Activated CD4-positive, alpha-beta T cell treated with anti-CD3 and anti-CD28 coated beads, Interleukin-2, amount 50 U/mL, for 4 hours (primary cell): ENCODE data around the gene CHAMP1.
"Not testable (repeated sequence)": the region's sequence is repeated elsewhere in the genome, so short reads cannot be mapped to it uniquely, and the experiment has no call there.

Experiments used
- DNase-seq, 2 experiments: peaks; one replicate each; pipeline ENCODE4 v3.0.0-alpha.2; 2020

The CHAMP1 gene

DNA sequence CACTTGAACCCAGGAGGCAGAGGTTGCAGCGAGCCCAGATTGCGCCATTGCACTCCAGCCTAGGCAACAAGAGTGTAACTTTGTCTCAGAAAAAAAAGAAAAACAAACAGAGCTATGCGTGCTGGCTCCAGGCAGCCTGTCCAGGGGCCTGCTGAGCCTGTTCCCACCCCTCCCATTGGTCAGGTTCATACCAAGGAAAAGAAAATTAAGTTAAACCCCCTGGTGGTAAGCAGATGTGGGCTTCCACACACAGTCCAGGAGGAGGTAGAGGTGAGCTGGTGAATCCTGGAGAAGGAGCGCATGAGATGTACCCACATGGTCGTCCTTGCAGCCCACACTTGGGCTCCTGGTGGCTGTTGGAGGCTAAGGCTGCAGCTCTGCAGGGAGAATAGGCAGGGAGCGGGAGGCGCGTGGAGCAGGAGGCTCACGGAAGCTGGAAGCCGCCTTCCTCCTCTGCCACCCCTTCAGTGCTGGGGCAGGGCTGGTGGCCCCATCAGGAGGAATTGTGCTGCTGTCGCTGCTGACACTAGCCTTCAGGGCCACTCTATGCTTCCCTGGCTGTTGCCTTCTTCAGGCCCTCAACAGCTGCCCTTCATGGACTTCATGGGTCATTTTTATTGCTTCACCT is 10.5 kb upstream of the CHAMP1 start:
- no peak for DNase-seq

DNA sequence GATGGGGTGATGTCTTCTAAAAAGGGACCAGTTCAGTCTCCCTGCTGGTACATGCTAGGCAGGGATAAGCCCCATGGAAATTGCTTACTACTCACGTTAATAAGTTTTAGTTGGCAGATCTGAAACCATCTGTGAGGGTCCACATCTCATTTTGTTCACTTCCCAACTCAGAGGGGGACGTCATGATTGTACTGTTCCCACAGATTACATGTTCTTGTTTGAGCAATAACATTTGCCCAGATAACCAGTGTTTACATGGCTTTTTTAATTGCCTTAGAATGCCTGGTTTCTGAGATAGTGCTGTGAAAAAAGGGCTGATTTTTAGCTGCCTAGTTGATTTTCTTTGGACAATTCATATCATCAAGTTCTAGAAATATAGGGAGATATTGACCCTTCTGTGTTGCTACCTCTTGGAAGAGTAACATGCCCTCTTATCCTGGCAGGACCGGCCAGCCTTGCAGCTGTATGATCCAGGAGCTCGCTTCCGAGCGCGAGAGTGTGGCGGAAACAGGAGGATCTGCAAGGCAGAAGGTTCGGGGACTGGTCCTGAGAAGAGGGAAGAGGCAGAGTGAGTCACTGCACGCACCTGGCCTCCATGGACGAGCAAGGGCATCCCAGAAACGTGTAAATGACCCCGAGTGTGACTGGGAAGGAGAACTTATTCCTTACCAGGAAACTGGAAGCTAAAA is 9.8 kb upstream of the CHAMP1 start:
- no peak for DNase-seq

DNA sequence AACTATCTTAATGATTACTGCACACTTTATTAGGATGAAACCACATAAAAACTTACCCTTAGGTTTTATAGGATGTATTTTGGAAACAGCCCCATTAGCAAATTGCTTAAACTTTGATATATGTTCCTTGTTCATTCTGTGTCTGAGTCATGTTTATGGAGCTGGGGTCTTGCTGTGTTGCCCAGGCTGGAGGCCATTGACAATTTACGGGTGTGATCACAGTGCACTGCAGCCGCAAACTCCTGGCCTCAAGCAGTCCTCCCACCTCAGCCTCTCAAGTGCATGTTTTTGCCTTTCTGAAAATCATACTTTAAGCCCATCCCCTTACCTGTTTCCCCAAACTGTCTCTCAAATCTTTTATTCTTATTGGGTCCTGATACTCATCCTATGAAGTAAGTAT is 5.2 kb upstream of the CHAMP1 start:
- DNase-seq: no peak

DNA sequence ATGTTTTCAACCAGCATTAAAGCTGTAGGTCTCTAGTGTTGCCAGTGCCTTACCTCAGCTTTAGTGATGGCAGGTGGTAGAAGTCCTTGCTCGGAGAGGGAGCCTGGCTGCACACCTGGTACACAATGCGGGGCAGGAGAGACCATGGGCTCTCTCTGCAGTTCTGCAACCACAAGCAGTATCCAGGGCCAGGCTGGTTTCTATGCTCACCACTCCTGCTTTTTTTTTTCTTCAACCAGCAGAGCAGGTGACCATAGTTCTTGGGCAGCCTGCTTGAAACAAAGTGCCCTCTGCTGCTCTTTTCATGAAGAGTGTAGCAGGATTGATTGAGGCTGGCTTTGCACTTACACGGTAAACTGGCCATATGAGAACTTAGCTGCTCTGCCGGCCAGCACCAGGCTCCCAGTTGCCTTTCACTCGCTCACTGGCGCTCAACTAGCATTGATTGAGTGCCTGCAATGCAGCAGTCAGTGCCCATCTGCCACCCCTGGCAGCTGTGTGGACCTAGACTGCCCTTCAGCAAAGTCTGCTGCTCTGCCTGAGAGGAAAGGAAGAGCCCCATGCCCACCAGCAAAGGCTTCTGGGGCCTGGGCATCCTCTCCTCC is 4.4 kb upstream of the CHAMP1 start:
- DNase-seq: no peak

DNA sequence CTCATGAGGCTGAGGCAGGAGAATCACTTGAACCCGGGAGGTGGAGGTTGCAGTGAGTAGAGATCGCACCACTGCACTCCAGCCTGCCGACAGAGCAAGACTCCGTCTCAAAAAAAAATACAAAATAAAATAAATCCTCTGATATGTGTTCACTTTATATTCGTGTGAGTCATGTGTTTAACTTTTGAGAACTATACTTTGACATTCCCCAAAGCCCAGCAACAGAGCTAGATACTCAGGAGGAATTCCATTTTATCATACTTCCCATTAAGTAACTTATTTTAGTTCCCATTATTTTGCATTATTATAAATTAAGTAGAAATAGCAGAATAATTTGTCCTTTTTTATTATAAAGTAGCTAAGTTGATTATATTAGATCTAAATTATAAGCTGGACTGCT is 3.3 kb upstream of the CHAMP1 start:
- no peak for DNase-seq

DNA sequence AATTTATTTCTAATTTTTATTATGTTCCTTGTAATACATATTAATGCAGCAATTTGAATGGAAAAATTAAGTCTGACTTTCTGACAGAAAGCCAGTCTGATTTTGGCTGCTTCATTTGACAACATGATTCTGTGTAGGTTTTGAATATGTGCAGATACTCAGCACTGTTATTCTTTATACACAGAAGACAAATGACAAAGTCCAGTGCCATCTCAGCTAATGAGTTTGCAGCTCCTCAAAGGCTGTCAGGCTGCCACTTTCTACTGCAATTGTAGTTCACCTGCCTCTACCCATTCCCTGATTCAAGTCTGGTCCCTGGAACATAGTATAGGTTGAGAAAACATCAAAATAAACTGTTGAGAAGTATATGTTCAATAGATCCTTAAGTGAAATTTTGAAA is 2.9 kb upstream of the CHAMP1 start:
- no peak for DNase-seq

DNA sequence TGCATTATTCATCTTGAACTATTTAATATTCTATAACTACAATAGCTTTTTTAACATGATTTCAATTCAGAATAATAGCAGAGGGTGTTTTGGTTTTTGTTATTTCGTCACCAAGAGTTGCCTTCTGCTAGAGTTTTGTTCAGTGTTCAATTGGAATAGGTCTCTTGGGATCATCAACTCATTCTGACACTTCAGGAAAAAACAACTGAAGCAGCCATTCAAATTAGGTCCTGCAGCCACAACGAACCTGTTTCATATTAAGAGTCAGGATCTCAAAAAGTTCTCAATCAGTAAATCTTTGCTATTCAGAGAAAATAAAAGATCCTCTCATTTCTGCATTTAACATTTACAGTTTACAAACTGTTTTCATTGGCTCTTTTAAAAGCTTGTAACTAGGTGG is 2.4 kb upstream of the CHAMP1 start:
- no peak for DNase-seq

DNA sequence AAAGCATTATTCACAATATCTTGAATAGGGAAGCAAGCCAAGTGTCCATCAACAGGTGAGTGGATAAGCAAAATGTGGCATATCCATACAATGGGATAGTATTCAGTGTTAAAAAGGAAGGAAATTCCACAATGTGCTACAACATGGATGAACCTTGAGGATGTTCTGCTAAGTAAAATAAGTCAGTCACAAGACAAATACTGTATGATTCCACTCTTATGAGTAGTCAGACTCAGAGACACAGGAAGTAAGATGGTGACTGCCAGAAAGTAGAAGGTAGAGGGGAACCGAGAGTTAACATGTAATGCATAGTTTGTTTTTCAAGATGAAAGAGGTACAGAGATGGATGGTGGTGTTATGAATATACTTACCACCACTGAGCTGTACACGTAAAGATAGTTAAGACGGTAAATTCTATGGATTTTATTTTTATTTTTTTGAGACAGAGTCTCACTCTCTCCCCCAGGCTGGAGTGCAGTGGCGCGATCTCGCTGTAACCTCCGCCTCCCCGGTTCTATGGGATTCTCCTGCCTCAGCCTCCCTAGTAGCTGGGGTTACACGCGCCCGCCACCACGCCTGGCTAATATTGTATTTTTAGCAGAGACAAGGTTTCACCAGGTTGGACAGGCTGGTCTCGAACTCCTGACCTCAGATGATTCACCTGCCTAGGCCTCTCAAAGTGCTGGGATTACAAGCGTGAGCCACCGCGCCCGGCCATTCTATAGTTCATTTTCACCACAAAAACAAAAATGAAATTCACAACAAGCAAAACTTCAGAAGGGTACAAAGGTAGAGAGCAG is 1.0 kb upstream of the CHAMP1 start:
- DNase-seq: no peak

DNA sequence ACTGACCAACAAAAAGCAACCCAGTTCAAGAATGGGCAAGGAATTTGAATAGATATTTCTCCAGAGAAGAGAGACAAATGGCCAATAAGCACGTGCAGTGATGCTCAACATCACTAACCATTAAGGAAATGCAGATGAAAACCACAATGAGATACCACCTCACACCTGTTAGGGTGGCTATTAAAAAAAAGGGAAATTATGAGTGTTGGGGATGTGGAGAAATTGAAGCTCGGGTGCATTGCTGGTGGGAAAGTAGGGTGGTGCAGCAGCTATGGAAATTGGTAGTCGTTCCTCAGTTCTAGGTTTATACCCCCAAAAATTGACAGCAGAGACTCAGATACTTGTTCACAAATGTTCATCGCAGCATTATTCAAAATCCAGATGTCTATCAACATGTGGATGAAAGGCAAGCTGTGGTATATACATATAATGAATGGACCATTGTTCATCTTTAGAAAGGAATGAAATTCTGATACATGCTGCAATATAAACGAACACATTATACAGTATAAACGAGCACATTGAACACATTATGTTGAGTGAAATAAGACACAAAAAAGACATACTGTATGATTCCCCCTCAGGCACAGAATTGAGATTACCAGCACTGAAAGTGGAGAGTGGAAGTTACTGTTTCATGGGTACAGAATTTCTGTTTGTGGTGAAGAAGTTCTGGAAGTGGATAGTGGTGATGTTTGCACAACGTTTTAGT is 927 bp downstream of the CHAMP1 start:
- no peak for DNase-seq

DNA sequence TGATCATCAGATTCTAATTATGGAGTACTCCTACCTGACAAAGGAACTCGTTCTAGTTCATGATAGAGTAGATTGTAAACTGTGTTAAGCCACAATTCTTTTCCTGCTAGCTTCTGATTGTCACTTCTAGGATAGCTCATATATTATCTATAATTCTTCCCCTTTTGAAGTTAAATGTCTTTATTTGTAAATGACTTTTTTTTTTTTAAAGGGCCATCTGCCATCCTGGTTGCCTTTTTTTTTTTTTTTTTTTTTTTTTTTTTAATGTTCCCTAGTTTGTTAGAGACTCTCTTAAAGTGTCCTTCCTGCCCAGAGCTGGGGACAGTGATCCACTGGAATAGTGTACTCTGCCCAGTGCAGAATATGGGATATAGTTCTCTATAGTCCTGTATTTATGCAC is 4.3 kb downstream of the CHAMP1 start:
- no peak for DNase-seq

DNA sequence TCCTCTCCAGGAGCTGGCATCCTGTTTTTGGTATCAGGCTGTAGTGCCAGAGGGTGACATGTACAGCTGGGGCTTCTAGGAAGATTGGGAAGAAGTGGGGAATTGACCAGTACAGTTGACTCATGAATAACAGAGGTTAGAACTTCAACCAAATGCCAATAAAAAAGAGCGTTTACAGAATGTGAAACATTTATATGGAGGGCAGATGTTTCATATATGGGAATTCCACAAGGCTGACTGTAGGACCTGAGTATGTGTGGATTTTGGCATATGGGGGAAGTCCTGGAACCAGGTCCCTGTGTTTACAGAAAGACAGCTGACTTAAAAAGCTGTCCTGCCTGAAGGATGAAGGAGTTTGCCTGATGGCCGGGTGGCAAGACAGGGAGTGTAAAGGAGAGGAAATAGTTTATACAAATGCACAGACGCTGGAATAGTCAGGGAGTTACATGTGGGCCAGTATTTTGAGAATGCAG is 5.2 kb downstream of the CHAMP1 start:
- no peak for DNase-seq

DNA sequence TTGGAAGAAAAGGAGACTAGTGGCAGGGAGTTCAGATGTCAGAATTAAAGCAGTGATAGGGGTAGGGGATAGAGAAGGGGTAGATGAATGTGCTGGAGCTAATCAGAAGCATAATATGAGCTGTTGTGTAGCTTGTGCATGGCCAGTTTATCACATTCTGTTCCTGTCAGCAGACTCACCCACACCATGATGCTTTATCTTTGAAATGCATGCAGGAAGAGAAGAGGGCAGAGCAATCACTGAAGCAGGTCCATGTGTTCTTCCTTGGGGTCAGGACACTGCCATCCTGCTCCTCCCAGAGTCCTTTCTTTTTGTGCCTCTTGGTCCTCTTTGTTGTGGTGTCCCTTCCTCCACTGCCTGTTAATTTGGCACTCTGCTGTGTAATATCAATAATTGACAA is 5.8 kb downstream of the CHAMP1 start:
- DNase-seq: no peak

DNA sequence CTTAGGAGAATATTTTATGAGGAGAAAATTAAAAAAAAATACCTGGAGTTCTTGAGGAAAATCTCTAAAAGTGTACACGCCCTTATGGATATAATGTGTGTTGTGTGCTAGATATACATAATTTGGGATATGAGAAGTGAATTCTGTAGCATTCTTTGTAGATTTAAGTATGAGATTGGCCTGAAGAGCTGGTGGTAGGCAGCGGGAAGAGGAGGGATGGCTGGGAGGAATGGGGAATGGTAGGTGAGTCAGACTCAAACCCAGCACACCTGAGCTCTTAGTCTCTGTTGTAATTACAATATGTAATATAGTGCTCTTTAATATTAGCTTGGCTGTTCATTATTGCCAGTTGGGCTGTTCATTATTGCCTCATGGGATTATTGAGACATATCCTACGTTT is 7.0 kb downstream of the CHAMP1 start:
- DNase-seq: no peak

DNA sequence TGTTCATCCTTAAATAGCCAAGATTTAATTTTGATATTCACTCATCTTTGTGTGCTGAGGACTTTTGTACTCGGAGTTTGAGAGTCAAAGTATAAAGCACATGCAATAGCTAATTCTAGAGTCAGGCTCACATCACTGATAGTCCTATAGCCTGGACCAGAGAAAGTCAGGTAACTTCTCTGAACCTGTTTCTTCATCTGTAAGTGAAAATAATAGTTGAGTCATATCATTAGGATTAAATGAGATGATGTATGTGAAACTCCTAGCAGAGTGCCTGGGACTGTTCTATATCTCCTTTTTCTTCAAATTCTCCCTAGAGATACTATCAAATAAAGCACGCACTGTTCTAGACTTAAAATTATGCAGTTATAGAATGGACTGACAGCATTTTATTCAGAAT is 9.0 kb downstream of the CHAMP1 start:
- DNase-seq: no peak

DNA sequence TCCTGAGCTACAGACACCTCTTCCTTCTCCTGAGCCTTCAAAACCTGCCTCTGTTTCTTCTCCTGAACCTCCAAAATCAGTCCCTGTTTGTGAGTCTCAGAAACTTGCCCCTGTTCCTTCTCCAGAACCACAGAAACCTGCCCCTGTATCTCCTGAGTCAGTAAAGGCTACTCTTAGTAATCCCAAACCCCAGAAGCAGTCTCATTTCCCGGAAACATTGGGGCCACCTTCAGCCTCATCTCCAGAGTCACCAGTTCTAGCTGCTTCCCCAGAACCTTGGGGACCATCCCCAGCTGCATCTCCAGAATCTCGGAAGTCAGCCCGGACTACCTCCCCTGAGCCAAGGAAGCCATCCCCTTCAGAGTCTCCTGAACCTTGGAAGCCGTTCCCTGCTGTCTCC is 10.0 kb downstream of the CHAMP1 start:
- no peak for DNase-seq

DNA sequence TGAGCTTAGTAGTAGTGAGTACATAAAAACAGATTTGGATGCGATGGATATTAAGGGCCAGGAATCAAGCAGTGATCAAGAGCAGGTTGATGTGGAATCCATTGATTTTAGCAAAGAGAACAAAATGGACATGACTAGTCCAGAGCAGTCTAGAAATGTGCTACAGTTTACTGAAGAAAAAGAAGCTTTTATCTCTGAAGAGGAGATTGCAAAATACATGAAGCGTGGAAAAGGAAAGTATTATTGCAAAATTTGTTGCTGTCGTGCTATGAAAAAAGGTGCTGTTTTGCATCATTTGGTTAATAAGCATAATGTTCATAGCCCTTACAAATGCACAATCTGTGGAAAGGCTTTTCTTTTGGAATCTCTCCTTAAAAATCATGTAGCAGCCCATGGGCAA is 11.4 kb downstream of the CHAMP1 start:
- no peak for DNase-seq

DNA sequence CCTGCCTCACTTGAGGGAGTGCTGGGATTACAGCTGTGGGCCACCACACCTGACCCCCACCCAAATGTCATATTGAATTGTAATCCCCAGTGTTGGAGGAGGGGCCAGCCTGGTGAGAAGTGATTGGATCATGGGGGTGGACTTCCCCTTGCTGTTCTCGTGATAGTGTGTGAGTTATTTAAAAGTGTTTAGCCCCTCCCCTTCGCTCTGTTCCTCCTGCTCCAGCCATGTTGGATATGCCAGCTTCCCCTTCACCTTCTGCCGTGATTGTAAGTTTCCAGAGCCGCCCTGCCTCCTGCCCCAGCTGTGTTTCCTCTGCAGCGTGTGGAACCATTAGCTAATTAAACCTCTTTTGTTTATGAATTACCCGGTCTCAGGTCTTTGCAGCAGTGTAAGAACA is 13.7 kb downstream of the CHAMP1 start:
- DNase-seq: no peak

DNA sequence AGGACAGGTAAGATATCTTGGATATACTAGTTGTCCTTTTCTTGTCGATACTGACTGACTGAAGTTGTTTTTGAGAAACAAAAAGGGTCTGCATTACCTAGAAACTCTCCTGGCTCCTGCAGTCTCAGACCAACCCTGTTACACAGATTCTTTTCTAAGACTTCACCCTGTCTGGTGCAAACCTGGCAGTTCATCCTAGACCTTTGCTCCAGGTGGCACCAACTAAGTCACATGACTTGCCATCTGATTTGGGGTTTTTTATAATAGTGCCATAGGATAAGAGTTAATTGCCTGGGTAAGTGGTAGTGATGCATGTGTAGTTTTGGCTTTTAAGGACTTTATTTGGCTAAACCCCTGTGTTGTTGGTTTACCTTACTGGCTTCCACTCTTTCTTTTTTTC is 14.3 kb downstream of the CHAMP1 start:
- DNase-seq: no peak

DNA sequence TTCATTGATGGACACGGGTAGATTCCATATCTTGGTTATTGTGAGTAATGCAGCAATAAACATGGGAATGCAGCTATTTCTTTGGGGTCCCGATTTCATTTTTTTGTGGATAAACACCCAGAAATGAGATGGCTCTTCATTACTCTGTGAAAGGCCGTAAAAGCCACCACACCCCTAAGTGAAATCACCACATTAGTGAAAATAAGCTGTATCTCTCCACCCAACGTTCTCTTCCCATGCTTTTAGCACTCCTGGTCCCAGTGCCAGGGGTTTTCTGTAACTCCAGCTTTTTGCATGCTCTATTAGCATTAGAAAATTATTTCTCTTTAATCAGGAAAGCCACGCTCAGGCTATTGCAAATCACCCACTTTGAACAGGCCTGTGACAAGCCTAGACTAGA is 15.8 kb downstream of the CHAMP1 start:
- no peak for DNase-seq

DNA sequence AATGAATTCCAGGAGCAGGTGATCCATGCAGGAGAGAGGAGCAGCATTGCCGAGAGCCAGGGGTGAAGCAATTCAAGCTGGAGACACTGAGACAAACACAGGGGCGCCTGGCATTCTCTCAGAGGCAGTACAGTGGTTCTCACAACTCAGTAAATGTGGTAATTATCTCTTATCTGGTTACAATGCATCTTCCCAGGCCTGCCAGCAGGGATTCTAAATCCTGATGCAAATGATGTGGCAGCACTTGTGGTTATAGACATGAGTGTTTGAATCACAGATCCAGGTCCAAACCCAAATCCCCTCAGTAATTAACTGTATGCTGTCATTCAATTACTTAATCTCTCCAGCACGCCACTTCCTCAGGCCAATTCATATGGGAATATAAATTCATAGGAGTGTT is 19.6 kb downstream of the CHAMP1 start:
- DNase-seq: not testable (repeated sequence)

DNA sequence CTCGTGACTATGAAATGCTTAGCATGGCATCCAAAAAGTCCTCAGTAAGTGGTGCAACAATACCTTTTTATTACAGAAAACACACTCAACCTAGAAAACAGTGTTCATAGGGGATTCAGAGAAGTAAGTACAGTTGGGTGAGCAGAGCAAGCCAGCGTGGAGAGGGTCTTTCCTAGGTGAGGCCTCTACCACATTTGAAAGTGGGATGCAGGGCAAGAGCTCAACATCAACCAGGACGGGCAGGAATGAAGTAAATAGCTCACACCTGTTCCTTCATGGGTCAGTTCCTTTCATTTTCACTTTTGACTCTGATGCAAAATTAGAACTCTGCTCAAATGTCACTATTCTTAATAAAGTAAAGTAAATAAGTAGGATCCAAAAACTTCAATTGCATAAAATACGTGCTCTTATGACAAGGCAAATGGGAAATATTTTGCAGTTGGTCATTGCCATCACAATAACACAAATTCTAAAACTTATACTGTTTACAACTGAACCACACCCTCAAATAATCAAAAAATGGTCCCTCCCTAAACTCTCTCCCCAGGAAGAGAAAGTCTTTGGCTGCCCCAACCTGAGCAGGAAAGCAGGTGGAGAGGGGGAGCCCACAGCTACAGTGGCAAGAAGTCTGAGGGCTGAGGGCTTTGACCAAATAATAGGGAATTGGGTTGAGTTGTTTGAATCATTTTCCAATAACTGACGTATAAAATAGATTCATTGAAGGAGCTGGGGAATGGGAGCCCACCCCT is 20.2 kb downstream of the CHAMP1 start:
- DNase-seq: no peak

DNA sequence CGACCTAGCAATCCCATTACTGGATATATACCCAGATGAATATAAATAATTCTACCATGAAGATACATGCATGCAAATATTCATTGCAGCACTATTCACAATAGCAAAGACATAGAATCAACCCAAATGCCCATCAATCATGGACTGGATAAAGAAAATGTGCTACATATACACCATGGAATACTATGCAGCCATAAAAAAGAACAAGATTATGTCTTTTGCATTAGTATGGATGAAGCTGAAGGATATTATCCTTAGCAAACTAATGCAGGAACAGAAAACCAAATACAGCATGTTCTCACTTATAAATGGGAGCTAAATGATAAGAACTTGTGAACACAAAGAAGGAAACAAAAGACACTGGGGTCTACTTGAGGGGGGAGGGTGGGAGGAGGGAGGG is 22.2 kb downstream of the CHAMP1 start:
- not testable (repeated sequence) for DNase-seq
